HG03103 (cell line): ENCODE results near the gene GRN.
"Not testable (repeated sequence)": the region's sequence is repeated elsewhere in the genome, so short reads cannot be mapped to it uniquely, and the experiment has no call there.

Source experiments
- ATAC-seq: cut with Tn5 transposase; IDR thresholded peaks from one replicate; pipeline ENCODE4 v1.9.1; 2021; ENCODE audit warnings: low read depth; ENCODE audit not compliant: unreplicated experiment

The GRN gene

DNA sequence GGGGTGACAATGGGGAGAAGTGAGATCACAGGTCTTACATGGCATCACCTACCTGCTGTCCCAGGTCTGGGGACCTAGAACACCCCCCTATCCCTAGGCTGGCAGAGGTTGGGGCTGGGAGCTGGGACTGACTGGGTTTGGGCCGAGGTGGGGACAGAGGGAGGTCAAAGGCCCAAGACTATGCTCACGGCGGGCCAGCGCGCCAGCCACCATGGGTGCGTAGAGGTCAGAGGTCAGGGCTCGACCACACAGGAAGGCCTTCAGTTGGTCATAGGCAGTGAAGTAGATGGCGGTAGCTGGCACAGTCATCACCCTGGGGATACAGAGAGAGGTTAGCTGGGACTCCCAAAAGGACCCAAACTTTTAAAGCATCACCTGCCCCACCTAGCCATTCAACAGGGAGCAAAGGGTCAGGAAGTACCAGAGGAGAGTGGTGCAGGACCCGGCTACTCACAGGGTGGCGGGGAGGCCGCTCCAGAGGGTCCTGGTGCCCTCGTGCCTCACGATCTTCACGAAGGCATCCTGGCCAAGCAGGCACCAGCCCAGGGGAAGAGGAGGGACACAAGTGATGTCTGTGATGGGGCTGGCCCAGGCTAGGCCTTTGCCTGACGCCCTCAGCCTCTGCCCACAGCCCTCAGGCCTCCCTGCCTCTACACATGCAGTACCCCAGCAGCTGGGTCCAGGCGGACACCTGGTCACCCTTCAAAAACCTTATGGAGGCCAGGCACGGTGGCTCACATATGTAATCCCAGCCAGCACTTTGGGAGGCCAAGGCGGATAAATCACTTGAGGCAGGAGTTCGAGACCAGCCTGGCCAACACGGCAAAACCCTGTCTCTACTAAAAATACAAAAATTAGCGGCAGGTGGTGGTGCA is 23.6 kb upstream of the GRN start:
- no peak for ATAC-seq

DNA sequence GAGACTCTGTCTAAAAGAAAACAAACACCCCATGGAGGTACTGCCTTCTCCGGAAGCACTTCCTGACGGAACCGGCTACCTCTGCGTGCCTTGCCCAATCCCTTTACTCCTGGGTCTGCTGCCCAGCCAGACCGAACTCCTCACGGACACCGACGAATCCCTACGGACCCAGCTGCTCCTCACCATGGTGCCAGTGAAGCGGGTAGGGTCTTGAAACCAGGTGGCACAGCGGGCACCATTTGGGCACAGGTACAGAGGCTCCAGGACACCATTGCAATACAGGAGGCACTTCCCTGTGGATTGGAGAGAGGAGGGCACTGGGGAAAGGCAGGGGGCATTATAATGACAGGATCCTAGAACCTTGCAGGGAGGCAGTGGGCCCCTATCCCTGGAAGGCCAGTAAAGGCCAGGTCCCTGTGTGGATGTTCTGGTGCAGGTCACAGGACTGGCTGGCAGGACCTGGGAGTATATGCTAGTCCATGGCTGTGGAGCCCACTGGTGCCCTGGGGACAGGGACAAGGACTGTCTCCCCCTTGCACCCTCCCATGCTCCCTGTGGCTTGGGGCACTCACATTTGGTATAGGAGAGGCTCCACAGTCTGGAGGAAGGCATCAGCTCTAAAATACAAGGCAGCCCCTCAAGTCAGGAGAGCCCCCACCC is 22.7 kb upstream of the GRN start:
- ATAC-seq = no peak

DNA sequence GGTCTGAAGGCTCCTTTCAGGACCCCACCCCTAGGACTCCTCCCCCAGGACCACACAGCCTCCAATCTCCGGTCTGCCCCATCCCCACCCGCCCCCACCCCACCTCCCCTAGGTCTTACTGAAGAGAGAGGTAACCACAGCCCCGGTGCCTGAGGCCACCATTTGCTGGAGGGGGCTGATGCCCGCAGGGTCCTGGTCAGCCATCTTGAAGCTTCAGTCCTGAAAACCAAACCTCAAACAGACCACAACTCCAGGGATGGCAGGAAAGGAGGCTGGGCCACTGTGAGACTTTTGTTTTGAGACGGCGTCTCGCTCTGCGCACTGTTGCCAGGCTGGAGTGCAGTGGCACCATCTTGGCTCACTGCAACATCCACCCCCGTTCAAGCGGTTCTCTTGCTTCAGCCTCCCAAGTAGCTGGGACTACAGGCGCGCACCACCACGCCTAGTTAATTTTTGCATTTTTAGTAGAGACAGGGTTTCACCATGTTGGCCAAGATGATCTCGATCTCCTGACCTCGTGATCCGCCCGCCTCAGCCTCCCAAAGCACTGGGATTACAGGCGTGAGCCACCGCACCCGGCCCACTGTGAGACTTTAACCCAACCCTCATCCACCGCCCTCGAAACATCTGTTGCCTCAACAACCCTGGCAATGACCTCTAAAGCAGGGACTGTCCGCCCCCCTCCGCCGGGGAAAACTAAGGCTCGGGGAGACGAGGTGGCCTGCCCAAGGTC is 21.6 kb upstream of the GRN start:
- ATAC-seq = no peak

DNA sequence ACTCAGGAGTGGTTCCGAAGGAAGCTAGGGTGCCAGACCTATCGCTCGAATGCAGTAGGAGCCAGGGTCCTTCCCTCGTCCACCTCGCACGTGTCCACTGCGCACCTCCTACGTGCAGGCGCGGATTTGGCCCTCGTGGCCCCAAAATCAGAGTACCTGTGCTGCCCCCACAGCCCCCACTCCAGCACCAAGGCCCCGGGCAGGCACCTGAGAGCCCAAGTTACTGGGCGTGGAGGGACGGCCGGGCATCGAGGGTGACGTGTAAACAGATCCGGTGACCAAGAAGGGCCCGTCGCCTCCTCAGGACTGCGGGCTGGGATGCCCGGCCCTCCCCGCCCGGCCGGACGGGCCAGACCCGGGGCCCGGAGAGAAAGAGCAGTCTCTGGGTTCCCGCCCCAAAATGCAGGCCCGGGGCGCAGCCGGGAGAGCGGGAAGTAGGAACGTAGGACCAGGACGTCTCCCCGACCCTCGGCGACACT is 21.0 kb upstream of the GRN start:
- no peak for ATAC-seq

DNA sequence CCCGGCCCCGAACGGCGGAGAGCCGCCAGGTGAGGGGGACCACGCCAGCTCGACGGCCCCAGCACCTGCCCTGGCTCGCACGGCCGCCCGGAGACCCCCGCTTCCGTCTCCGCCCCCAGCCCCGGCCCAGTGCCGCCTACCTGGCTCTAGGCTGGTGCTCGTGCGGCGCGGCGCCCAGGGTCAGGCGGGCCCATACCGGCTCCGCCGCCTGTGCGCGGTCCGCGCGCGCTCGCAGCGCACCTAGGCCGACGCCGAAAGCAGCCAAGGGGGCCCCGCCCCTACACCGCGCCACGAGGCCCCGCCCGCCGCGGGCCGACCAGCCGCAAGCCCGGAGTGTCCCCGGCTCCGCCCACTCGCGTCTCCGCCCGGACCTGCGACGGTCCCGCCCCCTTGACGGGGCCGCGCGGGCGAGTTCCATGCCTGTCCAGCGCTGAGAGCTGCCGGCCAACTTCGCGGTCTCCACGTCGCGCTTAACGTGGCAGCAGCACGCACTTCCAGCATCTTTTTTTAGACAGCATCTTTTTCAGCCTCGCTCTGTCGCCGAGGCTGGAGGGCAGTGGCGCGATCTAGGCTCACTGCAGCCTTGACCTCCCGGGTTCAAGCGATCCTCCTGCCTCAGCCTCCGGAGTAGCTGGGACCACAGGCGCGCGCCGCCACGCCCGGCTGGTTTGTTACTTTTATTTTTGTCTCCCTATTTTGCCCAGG is 20.4 kb upstream of the GRN start, which contains the start of gene SLC25A39:
Gene SLC25A39 (minus strand): TSS at position 253 of the 705 bp plus-strand sequence. CDS start 1,261 bp downstream, outside the sequence.
- ATAC-seq = peak; percentile 61

DNA sequence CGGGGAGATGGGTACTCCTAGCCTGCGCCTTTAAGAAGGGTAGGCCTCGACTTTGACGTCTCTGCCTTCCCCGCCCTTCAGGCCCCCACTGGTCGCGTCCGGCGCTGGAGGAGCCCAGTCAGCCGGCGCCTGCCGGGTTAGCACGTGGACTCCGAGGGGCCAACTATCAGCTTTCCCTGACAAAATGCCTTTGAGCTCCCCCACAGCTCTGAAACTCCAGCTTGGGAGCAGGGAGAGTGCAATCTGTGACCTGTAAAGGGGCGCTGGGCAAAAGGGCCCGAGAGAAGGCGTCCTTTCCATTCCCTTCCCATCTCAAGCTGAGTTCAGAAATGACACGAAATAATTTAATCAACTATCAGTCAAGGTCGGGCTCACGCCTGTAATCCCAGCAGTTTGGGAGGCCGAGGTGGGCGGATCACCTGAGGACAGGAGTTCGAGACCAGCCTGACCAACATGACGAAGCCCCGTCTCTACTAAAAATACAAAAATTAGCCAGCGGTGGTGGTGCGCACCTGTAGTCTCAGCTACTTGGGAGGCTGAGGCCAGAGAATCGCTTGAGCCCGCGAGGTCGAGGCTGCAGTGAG is 18.1 kb upstream of the GRN start:
- ATAC-seq = peak; percentile 46

DNA sequence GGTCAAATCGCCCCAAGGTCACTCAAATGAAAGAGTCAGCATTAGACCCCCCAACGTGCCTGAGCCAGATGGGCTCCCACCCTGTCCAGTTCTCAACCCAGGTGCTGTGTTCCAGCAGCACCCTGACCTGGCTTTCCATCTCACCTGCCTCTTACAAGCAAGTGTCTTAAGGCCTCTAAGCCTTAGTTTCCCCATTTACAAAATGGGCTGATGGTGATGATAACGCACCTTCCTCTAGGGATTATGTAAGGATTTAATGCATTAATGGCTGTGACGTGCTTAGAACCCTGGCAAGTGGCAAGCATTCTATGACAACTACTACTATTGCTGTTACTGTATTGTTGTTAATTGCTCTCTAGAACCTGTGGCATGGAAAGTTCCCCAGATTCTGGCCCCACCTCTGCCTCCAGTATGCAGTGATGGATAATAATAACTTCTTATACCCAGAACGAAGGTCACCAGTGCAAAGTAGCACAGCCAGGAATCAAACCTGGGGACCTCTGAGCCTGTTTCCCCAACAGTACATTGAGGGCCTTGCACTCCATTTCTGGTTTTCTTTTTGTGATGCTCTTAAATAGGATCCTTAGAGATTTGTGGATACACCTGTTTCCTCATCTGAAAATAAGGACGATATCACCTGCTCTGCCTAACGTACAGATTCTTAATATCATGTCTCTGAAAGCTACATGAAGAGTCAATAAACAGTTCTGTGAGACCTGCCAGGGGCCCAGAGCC is 17.2 kb upstream of the GRN start:
- ATAC-seq = no peak

DNA sequence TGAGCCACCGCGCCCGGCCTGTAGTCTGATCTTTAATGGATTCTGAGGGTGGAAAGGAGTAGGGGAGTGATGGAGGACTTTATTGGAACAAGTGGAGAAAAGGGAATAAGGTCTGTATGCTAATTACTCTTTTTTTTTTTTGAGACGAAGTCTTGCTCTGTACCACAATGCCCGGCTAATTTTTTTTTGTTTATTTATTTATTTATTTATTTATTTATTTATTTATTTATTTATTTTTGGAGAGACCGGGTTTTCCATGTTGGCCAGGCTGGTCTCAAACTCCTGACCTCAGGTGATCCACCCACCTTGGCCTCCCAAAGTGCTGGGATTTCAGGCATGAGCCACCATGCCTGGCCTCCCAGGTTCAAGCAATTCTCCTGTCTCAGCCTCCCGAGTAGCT is 15.6 kb upstream of the GRN start:
- not testable (repeated sequence) for ATAC-seq

DNA sequence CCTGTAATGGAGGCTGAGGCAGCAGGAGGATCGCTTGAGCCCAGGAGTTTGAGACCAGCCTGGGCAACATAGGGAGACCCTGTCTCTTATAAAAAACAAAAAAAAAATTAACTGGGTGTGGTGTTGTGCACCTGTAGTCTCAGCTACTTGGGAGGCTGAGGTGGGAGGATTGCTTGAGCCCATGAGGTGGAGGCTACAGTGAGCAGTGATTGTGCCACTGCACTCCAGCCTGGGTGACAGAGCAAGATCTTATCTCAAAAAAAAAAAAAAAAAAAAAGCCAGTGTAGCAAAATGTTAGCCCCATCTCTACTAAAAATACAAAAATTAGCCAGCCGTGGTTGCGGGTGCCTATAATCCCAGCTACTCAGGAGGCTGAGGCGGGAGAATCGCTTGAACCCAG is 14.8 kb upstream of the GRN start:
- not testable (repeated sequence) for ATAC-seq

DNA sequence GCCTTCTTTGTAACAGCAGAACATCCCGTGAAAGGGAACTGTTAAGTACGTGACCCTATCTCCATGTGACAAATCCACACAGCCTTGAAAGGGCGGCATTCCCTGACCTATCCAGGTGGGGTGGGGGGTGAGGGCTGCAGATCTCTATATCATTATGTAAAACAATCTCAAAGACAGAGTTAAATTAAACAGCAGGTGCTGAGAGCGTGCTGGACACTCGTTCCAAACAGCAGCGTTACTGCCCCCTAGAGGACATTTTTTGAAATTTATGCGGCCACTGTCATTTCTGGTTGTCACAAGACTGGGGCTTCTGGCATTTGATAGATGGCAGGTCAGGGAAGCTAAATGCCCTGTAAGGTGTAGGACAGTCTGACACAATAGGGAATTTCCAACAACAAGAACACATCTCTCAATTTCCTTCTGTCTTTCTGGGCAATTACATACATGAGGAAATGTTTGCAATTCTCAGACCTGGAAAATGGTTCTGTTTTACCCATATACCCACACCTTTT is 13.8 kb upstream of the GRN start:
- ATAC-seq = no peak

DNA sequence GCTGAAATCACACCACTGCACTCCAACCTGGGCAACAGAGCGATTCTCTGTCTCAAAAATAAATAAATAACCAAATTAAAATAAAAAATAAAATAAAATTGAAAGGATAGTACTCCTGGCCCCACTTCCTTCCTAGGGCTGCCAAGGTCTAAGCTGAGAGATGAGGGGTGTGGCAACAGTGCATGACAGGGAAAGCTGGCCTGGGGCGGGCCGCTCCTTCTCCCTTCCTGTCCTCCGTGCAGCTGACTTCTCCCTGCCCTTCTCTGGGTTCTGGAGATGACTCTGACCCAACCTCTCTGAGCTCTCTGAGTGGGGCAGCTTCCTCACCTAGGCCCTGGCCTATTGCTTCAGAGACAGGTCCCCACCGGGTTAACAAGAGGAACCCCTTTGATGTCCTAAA is 11.7 kb upstream of the GRN start:
- no peak for ATAC-seq

DNA sequence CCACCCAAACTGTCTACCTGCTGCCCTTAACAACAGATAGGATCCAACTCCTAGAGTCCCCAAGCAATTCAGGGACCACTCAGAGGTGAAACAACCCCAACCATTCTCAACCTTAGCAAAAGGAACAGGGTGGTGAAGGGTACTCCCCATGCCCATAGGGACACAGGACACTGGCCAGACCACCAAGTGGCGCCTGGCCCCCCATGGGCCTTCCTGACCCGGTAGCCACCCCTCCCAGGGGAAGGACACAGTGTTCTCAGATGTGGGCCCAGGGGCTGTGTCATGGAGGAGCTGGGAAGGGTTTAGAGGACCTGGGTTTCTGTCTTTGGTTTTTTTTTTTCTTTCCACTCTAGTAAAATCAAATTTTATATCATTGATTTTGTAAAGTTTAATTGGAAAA is 10.8 kb upstream of the GRN start:
- no peak for ATAC-seq

DNA sequence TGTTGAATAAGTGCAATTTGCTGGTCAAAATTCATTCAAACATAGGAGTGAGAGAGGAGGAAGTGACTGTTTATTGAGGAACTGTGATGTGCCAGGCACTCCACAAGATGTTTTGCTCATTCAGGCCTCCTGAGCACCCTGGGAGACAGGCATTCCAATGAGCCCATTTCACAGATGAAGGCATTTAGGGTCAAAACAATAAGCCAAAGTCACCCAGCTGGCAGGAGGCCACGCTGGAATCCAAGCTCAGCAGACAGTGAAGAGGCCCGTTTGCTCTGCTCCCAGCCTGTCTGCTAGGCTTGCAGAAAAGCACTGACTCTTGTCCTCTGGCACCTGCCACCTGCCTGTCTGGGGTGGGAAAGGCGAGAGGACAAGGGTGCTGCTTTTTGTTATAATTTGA is 10.4 kb upstream of the GRN start:
- no peak for ATAC-seq

DNA sequence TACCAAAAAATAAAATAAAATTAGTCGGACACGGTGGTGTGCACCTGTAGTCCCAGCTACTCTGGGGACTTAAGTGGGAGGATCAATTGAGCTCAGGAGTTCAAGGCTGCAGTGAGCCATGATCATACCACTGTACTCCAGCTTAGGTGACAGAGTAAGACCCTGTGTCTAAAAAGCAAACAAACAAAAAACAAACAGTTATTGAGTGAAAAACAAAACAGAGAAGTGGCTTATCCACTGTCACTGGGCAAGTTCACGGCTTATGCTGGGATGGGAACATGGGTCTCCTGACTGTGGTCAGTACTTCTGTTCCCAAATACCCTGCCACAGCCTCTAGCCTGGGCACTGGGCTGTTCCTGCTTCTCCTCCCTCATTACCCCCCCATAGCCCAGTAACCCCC is 9.5 kb upstream of the GRN start:
- no peak for ATAC-seq

DNA sequence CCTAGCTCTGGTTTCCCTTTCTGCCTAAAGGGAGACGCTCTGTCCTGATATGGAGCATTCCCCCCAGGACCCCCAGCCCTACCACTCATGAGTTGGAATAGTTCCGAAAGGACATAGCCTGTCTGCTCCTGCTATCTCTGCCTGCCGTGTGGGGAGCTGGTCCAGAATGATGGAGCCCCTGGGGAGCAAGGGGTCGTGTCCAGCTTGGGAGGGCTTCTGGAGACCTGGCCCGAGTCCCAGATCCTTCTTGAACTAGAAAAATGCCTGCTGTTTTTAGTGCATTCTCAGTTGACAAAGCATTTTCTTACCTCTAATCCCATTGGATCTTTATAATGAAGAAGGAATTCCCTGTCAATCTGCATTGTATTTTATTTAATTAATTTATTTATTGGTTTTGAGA is 9.1 kb upstream of the GRN start:
- ATAC-seq = no peak

DNA sequence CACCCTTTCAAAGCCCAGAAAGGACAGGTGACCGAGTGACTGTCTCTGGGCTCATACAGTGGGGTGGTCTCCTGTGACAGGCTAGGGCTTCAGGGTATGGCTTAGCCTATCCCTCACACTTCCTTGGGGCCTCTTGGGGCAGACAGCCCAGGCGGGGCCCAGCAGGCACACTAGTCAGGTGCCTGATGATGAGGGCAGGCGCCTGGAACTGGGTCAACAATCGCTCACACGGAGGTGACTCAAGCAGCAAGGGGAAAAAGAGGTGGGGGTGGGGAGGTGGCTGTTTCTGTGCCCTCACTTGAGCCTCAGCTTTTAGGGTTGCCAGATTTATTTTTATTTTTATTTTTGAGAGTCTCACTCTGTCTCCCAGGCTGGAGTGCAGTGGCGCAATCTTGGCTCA is 6.4 kb upstream of the GRN start:
- ATAC-seq = no peak

DNA sequence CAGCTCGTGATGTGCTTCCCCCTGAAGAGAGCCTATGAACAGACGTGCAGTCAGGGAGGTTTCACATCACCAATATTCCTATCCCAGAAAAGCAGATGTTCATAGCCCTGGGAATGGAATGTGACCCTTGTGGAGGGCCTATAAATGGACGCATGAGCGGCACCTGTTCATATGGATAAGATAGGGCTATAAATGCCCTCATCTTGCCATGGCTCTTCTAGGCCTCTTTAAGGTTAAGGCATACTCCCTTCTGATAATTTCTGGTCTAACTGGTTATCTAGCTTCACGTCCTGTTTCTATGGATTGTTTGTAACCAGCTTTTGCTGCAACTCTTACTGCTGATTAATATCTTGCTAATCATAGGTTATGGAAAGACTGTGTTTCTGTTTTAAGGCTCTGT is 4.5 kb upstream of the GRN start:
- ATAC-seq = not testable (repeated sequence)

DNA sequence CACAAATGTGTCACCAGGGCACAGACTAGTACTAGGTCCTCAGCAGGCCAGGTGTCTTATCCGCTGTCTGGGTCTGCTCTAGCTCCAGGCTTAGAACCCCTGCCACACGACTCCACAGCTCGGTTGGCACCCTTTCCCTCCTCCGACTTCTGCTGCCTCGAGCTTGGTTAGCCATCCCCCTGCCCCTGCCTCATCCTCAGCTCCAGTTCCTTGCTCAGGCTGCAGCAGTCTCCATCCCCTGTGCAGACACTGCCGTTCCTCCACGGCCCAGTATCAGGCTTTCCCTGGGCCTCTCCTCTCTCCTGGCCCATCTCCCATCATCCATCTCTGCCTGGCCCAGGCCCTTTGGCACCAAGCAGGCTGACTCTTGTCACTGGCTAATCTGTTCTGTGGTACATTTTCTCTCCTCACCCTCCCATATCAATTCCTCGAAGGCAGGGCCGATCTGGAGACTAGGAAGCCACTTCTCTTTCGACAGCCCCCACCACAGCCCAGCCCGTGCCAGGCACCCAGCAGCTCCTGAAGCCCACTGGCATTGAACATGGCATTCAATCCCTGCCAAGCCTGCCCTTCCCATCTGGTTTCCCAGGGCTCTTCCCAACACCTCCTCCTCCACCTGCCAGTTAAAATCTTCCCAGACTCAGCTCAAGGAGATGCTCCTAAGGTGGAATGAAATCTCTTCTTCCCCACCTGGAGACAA is 1.4 kb upstream of the GRN start:
- no peak for ATAC-seq
